Erythroblast (primary cell): ENCODE measurements around the gene DYNC2H1.

ENCODE experiments used
- GATA1 ChIP-seq: IDR thresholded peaks from 2 replicates; pipeline ENCODE4 v1.6.1; 2011; ENCODE audit warnings: low read depth, mild to moderate bottlenecking, control low read depth, low read length, moderate library complexity
- POLR2A ChIP-seq: IDR thresholded peaks from 2 replicates; pipeline ENCODE4 v1.6.1; 2011; ENCODE audit warnings: mild to moderate bottlenecking, low read length

GRCh38 chr11:103125462-103125861, 16.2 kb downstream of the DYNC2H1 start:
- TF ChIP-seq POLR2A (no peak), GATA1 (no peak)
